PC-3 (cell line): ENCODE results near the gene ARVCF. TPM values are rescaled to one million over a fixed set of nuclear protein-coding genes. Genes with fewer than 3 reads are reported as not detected.
"Not testable (repeated sequence)": the region's sequence is repeated elsewhere in the genome, so short reads cannot be mapped to it uniquely, and the experiment has no call there.

Experiments used
- ATAC-seq: fragments of 200-7000 bp; cut with Tn5 transposase; 2 replicates; pipeline ENCODE4 v1.9.1; 2020; ENCODE audit warnings: mild to moderate bottlenecking, moderate library complexity
- BruUV-seq: library from RNA; stranded (reverse); fragments of 400-500 nt; replicated peaks from 2 replicates; lab custom pipeline; 2021; lab: Mats Ljungman, UMichigan
- CTCF ChIA-PET: fragments of 300-600 bp; sonication (Branson Sonifier 250); formaldehyde crosslinking; loops from one replicate; lab custom pipeline; 2022; ENCODE audit warnings: antibody characterized with exemption; lab: Charles Lee
- POLR2A ChIA-PET: fragments of 300-600 bp; sonication (Branson Sonifier 250); formaldehyde crosslinking; loops from one replicate; lab custom pipeline; 2022; ENCODE audit warnings: antibody characterized with exemption; ENCODE audit not compliant: unreplicated experiment; lab: Charles Lee
- DNase-seq: peaks from one replicate; pipeline ENCODE4 v3.0.0-alpha.2; 2015
- H2AFZ ChIP-seq: fragments of 300-600 bp; sonication (generic); 2 replicates; pipeline ENCODE4 v1.6.0; 2016; ENCODE audit warnings: antibody characterized with exemption, low read length
- H3F3A ChIP-seq: fragments of 300-600 bp; sonication (generic); one replicate; pipeline ENCODE4 v1.6.0; 2017; ENCODE audit warnings: antibody characterized with exemption, low read length, control low read depth, mild to moderate bottlenecking; ENCODE audit not compliant: unreplicated experiment
- H3K27ac ChIP-seq: fragments of 300-600 bp; sonication (generic); 2 replicates; pipeline ENCODE4 v1.5.1; 2016; ENCODE audit warnings: mild to moderate bottlenecking, low read length
- H3K27me3 ChIP-seq: fragments of 300-600 bp; sonication (generic); 2 replicates; pipeline ENCODE4 v1.6.1; 2016; ENCODE audit warnings: low read length, mixed read lengths
- H3K36me3 ChIP-seq: fragments of 300-600 bp; sonication (generic); 2 replicates; pipeline ENCODE4 v1.6.1; 2016; ENCODE audit warnings: low read depth, mixed run types, low read length, mixed read lengths
- H3K4me1 ChIP-seq: fragments of 300-600 bp; sonication (generic); 2 replicates; pipeline ENCODE4 v1.5.1; 2016; ENCODE audit warnings: low read length; ENCODE audit not compliant: insufficient read depth
- H3K4me2 ChIP-seq: fragments of 300-600 bp; sonication (generic); 2 replicates; pipeline ENCODE4 v1.6.0; 2016; ENCODE audit warnings: low read length
- H3K4me3 ChIP-seq: fragments of 300-600 bp; sonication (generic); 2 replicates; pipeline ENCODE4 v1.5.1; 2016; ENCODE audit warnings: mild to moderate bottlenecking, low read length, mixed read lengths
- H3K79me2 ChIP-seq: fragments of 300-600 bp; sonication (generic); 2 replicates; pipeline ENCODE4 v1.6.1; 2017; ENCODE audit warnings: low read length, mixed read lengths
- H3K9ac ChIP-seq: fragments of 300-600 bp; sonication (generic); 2 replicates; pipeline ENCODE4 v1.6.0; 2016; ENCODE audit warnings: mild to moderate bottlenecking, low read length
- H3K9me2 ChIP-seq: fragments of 300-600 bp; sonication (generic); replicated peaks from 2 replicates; pipeline ENCODE4 v1.6.1; 2016; ENCODE audit warnings: mixed run types, low read length, mixed read lengths
- H3K9me3 ChIP-seq: fragments of 300-600 bp; sonication (generic); 2 replicates; pipeline ENCODE4 v1.6.1; 2016; ENCODE audit warnings: low read length, mixed read lengths
- H4K20me1 ChIP-seq: fragments of 300-600 bp; sonication (generic); 2 replicates; pipeline ENCODE4 v1.6.1; 2016; ENCODE audit warnings: low read length, mixed read lengths
- EZH2 ChIP-seq: fragments of 300-600 bp; sonication (generic); IDR thresholded peaks from one replicate; pipeline ENCODE4 v1.6.1; 2017; ENCODE audit warnings: antibody characterized with exemption, mild to moderate bottlenecking, low read length; ENCODE audit not compliant: unreplicated experiment
- EZH2phosphoT487 ChIP-seq: fragments of 300-600 bp; sonication (generic); IDR thresholded peaks from 2 replicates; pipeline ENCODE4 v1.6.1; 2018; ENCODE audit warnings: mild to moderate bottlenecking, antibody characterized with exemption, low read length, borderline replicate concordance
- intact Hi-C: fragments of 100-400 bp; cut with micrococcal nuclease; formaldehyde crosslinking; loops from 2 replicates; pipeline ENCODE4 v1.9.0; 2023
- total RNA-seq: library from RNA; depleted of rRNA; stranded (reverse); fragments of >200 nt; gene quantifications from 2 replicates; pipeline ENCODE4 v1.2.3, GENCODE V29; 2014
- TF ChIP-seq, protein P1 (sequence below): fragments of 300-600 bp; sonication (generic); conservative IDR thresholded peaks from 2 replicates; pipeline ENCODE4 v1.5.1; 2017; ENCODE audit warnings: antibody characterized with exemption, low read depth, mild to moderate bottlenecking, low read length

ARVCF gene
- total RNA-seq, 1 experiment from 2014 or later = 20.0 TPM

DNA sequence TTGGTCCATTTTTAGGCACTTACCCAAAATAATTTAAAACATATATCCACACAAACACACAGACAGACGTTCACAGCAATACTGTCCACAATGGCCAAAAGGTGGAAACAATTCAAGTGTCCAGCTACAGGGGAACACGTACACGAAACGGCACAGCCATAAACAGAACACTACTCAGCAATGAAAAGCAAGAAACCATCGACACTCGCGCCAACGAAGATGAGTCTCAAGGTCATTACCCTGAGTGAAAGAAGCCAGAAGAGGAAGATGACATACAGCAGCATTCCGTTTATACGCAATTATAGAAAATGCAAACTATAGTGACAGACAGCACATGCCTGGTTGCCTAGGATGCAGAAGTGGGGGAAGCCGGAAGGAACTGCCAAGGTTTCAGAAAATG, 88.4 kb downstream of the ARVCF start:
- H3K27me3 ChIP-seq = no peaks in the 10 kb centered on the region
- H3F3A ChIP-seq = no peaks in the 10 kb centered on the region
- ATAC-seq (no peak), DNase-seq (no peak)
- intact Hi-C loops = no loop called here
- no peak overlapping the region for H2AFZ ChIP-seq
- no TSS peak for BruUV-seq
- no peak for TF ChIP-seq EZH2phosphoT487
- TF ChIP-seq, protein P1, sequence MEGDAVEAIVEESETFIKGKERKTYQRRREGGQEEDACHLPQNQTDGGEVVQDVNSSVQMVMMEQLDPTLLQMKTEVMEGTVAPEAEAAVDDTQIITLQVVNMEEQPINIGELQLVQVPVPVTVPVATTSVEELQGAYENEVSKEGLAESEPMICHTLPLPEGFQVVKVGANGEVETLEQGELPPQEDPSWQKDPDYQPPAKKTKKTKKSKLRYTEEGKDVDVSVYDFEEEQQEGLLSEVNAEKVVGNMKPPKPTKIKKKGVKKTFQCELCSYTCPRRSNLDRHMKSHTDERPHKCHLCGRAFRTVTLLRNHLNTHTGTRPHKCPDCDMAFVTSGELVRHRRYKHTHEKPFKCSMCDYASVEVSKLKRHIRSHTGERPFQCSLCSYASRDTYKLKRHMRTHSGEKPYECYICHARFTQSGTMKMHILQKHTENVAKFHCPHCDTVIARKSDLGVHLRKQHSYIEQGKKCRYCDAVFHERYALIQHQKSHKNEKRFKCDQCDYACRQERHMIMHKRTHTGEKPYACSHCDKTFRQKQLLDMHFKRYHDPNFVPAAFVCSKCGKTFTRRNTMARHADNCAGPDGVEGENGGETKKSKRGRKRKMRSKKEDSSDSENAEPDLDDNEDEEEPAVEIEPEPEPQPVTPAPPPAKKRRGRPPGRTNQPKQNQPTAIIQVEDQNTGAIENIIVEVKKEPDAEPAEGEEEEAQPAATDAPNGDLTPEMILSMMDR = no peak
- no peak overlapping the region for H3K4me3 ChIP-seq
- H3K27ac ChIP-seq = no peak overlapping the region
- no peaks in the 10 kb centered on the region for H3K9me3 ChIP-seq
- H3K4me1 ChIP-seq = no peaks in the 10 kb centered on the region
- no peaks in the 10 kb centered on the region for H3K79me2 ChIP-seq
- H4K20me1 ChIP-seq = no peaks in the 10 kb centered on the region
- H3K36me3 ChIP-seq = no peaks in the 10 kb centered on the region
- H3K9ac ChIP-seq = no peak overlapping the region
- ChIA-PET POLR2A (no interaction called here), CTCF (no interaction called here)
- H3K9me2 ChIP-seq = no peaks in the 10 kb centered on the region
- H3K4me2 ChIP-seq = no peak overlapping the region

DNA sequence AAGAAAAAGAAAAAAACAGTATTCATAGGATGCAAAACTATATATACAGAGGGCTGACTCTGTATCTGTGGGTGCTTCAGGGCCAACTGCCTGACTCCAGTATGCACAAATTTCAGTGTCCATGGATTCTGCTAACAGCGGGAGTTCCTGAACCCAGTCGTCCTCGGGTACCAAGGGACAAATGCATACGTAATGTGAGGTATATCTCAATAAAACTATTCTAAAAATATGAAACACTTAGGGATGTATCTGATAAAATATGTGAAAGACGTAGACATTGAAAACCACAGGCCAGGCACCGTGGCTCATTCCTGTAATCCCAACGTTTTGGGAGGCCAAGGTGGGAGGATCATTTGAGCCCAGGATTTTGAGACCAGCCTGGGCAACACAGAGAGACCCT, 88.9 kb downstream of the ARVCF start:
- BruUV-seq = no TSS peak
- Histone ChIP-seq H3K9me3 (no peaks in the 10 kb centered on the region), H3K9me2 (no peaks in the 10 kb centered on the region), H3K9ac (no peak overlapping the region), H3F3A (no peaks in the 10 kb centered on the region), H2AFZ (no peak overlapping the region), H3K36me3 (no peaks in the 10 kb centered on the region), H3K27ac (no peak overlapping the region), H3K4me2 (no peak overlapping the region), H3K27me3 (no peaks in the 10 kb centered on the region), H3K4me3 (no peak overlapping the region), H3K4me1 (no peaks in the 10 kb centered on the region), H4K20me1 (no peaks in the 10 kb centered on the region), H3K79me2 (no peaks in the 10 kb centered on the region)
- CTCF ChIA-PET = no interaction called here
- no peak for DNase-seq
- intact Hi-C loops = no loop called here
- ATAC-seq = no peak
- POLR2A ChIA-PET = no interaction called here
- TF ChIP-seq, protein P1 = no peak
- no peak for TF ChIP-seq EZH2
- TF ChIP-seq EZH2phosphoT487 = no peak

DNA sequence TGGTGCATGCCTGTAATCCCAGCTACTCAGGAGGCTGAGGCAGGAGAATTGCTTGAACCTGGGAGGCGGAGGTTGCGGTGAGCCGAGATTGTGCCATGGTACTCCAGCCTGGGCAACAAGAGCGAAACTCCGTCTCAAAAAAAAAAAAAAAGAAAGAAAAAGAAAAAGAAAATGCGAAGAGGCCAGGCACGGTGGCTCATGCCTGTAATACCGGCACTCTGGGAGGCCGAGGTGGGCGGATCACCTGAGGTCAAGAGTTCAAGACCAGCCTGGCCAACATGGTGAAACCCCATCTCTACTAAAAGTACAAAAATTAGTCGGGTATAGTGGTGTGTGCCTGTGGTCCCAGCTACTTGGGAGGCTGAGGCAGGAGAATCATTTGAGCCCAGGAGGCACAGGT, 90.6 kb downstream of the ARVCF start:
- H3K4me1 ChIP-seq, H3K9ac ChIP-seq, H3K36me3 ChIP-seq, DNase-seq, H4K20me1 ChIP-seq, H3F3A ChIP-seq, H2AFZ ChIP-seq, intact Hi-C loops, H3K27me3 ChIP-seq, H3K27ac ChIP-seq, H3K9me3 ChIP-seq, H3K4me2 ChIP-seq, CTCF ChIA-PET, H3K79me2 ChIP-seq, BruUV-seq, H3K9me2 ChIP-seq, POLR2A ChIA-PET, ATAC-seq, H3K4me3 ChIP-seq: not testable (repeated sequence)
